GM19455 (cell line): ENCODE measurements around the gene TBC1D22A.

Experiments used
- ATAC-seq: cut with Tn5 transposase; IDR thresholded peaks from one replicate; pipeline ENCODE4 v1.9.1; 2021; ENCODE audit not compliant: unreplicated experiment

TBC1D22A gene

DNA sequence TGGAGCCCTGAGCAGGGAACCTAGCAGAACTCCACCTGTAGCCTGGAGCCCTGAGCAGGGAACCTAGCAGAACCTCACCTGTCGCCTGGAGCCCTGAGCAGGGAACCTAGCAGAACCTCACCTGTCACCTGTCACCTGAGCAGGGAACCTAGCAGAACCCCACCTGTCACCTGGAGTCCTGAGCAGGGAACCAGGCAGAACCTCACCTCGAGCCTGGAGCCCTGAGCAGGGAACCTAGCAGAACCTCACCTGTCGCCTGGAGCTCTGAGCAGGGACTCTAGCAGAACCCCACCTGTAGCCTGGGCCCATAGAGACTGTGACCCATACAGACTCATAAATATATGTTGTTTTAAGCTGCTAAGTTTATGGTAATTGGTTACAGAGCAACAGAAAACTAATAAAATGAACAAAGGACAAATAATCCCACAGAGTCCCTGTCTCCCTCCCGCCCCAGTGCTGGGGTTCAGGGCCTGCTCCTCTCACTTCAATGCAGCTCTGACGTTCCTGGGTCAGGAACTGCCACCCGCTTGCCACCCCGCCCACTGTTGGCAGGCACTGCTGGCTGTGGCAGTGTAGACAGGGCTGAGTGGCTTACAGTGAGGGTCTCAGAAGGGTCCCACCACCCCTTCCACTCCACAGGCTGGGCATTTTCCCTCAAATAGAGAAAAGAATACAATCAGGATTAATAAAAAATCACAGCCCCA is 259.1 kb downstream of the TBC1D22A start:
- no peak for ATAC-seq

DNA sequence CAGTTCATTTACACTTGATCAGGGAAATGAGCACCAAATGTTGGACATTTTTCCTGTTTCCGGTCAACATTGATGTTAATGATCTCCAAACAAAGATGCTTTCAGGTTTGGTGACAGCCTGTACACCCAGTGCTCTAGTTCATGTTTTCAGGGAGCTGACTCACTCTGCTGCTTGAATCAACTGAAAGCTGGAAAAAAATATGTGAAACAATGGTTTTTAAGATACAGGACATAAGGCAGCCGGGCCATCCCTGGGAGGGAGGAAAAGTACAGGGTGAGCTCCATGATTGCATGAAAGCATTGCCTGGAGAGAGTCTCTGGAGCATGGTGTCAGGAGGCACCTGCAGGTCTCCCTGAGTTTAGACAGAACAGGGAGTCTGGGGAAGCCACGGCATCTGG is 259.6 kb downstream of the TBC1D22A start:
- ATAC-seq: no peak

DNA sequence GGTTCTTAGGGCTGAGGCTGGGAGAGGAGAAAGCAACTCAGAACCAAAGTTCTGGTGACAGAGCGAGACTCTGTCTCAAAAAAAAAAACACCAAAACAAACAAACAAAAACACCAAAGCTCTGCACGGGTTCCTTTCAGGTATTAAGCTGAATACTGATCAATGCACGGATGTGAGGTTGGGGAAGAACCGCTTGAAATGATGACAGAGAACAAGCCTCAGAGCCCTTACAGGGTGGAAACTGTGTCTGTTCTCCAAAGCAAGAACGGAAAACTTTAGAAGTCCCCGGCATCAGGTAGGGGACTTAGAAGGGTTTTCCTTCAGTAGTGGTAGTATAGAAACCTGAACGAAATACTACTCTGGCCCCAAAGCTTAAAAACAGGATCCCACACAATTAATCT is 260.0 kb downstream of the TBC1D22A start:
- no peak for ATAC-seq

- no peak for ATAC-seq
Measured at GRCh38 chr22:47023871-47024270, 261.4 kb downstream of the TBC1D22A start.

DNA sequence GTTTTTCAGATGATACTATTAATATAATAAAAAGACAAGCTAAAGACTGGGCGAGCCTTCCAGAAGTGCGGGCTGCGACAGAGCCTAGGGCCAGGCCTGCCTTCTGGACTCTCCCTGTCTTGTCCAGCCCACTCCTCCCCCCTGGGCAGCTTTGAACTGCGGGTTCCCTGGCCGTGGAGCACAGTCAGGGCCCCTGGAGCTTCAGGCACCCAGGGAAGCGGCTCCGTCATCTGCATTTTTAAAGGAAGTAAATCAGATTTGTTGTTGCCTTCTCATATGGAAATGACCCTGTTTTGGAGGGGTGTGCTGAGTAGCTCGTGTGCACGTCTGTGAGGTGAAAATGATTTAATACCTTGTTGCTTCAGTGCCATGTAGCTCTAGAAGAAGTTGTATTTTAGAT is 265.3 kb downstream of the TBC1D22A start:
- no peak for ATAC-seq

DNA sequence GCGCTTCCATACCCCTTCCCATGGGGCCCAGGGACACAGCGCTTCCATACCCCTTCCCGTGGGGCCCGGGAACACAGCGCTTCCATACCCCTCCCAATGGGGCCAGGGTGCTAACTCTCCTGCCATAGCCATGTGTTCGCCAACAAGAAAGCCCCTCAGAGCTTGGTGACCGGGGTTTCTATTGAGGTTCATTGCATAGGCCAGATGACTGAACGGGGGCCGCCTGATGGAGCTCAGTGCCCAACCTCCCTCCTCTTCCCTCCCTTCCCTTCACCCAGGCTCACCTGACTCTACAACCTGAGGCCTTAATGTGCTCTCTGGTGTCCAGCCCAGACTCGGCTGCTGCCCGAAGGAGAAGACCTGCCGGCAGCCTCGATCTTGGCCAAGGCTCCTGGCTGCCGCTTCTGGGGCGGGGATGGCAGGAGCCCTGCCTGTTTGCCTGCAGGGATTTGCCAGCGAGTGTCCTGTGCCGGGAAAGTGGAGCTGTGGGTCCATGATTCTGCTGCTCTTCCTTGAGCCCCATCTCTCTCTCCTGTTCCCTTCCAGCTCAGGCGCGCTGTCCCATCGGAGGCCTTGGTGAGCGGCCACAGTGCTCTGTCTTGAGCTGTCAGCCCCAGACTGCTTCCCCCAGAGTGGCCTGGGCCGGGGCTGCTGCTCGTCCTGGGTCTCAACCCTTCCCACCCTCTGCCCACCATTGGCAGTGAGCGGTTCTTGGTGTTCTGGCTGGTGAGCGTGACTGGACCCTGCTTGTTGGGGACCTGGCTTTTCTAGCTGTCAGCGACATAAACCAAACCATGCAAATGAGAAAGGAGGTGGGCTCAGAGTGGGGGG is 267.0 kb downstream of the TBC1D22A start:
- no peak for ATAC-seq

GRCh38 chr22:47030143-47030661 is 267.8 kb downstream of the TBC1D22A start:
- ATAC-seq: no peak

GRCh38 chr22:47030881-47031627 is 268.6 kb downstream of the TBC1D22A start:
- ATAC-seq: no peak

GRCh38 chr22:47031628-47031915 is 269.1 kb downstream of the TBC1D22A start:
- ATAC-seq: no peak

DNA sequence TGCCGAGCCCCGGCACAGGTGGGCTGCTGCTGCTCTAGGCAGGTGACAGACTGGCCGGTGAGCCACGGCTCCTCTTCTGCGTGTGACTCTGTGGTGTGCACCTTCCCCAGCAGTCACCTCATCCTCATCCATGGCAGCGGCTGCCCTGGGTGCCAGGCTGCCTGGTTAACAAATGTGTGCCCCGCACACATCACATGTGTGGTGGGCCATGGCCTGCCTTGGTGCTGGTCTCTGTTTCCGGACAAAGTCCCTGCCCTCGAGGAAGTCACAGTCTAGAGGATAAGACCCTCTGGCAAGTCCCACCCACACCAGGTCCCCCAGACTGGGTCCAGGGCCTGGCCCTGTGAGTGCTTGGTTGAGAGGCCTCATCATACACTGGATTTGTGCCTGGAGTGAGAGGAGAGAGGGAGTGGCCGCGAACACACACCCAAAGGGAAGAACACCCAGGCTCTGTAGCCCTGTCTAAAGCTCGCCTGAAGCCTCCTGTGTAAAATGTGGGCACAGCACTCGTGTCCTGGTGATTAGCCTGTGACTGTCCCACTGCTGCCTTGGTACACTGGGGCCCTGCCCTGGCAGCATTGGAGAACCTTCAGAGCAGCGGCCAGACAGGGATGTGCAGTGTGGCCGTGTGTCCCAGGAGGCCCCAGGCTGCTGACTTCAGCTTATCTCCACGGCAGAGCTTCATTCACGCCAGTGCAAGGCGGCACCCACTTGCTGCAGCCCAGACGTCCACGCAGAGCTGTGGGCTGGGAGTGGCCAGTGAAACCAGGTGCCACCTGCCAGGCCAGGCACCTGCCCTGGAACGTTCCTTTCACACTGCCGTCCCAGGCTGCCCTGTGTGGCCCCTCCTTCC is 269.9 kb downstream of the TBC1D22A start:
- no peak for ATAC-seq

- ATAC-seq: no peak
Measured at GRCh38 chr22:47032956-47033647, 270.7 kb downstream of the TBC1D22A start.

GRCh38 chr22:47033648-47034000 is 271.2 kb downstream of the TBC1D22A start:
- no peak for ATAC-seq

DNA sequence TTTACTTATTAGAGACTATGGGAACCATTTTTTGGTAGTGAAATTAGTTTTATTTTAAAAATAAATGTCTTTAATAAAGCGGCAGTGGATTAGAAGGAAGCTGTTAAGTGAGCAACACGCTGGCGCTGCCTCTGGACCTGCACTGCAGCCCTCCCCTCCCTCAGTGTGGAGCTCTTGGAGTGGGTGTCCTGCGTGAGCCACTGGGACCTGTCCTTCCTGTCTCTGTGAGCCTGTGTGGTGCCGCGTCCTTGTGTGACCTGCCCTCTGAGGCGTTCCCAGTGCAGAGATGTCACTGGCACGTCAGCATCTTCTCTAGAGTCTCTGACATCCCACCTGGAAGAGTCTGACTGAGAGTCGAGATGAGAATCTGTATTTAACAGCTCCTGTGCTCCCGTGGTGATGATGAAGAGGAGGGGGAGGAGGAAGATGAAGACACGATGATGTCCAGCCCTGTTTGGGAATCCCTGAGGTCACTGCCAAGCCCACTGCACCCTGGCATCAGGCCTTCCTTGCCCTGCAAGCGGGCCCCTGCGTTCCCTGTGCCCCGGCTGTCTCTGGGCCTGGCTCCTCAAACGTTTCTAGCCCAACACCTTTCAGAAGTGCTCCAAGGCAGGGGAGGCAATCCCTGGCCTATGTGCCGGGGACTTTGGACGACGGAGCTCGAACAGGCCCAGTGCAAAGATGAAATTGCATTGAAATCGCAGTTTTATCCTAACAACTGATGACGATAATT is 271.8 kb downstream of the TBC1D22A start:
- no peak for ATAC-seq

DNA sequence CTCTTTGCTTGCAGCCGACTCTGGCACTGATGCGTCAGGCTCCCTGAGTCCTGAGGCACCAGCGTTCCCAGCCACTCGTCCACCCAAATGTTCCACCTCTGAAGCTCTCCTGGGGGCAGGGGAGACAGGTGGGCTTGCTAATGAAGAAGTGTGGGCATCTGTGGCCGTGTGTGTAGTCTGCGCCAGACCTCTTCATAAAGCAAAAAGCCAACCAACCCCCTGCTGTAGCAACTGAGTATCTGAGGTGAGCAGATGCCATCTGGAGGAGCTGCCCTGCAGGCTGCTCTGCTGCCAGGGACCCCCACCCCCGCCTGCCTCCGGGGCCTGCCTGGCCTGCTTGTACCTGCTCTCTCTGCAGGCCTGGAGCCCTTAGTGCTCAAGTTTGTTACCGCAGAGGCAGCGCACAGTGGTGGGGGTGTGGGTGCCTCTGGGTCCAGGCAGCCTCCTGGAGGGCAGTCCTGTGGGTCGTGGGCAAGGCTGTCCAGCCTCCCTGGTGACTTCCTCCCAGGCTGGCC is 272.5 kb downstream of the TBC1D22A start:
- no peak for ATAC-seq

DNA sequence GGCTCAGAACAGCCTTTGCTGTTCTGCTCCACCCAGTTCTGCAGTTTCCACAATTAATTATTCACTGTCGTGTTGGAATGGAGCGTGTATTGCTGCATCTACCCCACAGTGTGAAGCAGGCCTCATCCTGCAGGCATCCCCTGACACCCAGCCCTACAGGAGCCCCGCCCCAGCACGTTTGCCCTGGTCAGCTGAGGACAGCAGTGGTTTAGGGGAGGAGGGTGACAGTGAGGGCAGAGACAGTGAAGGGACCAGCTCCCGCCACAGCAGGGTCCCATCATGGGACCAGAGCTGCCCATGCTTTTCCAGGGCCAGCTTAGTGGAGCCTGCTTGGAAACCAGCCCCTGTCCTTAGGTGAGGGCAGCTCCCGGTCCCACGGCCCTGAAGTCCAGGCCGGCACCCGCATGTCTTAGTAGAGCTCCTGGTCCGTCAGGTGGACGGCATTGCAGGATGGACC is 273.0 kb downstream of the TBC1D22A start:
- ATAC-seq: no peak

DNA sequence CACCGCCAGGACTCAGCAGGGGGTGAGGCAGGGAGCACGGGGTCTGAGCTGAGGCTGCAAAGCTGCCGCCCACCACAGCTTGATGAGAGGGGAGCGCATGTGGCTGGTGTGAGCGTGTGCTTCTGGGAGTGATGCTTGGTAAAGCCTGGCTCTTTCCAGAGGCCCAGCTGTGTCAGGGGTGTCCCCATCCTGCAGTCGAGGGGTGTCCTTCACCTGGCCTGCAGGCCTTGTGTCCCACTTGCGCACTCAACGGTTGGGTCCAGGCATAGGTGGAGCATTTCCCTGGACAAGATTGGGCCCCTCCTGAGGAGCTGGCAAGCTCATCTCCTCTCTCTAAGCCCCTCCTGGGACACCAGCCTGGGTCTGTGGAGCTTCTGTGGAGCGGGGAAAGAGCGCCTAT is 273.9 kb downstream of the TBC1D22A start:
- no peak for ATAC-seq

GRCh38 chr22:47036936-47037485 is 274.6 kb downstream of the TBC1D22A start:
- ATAC-seq: no peak

DNA sequence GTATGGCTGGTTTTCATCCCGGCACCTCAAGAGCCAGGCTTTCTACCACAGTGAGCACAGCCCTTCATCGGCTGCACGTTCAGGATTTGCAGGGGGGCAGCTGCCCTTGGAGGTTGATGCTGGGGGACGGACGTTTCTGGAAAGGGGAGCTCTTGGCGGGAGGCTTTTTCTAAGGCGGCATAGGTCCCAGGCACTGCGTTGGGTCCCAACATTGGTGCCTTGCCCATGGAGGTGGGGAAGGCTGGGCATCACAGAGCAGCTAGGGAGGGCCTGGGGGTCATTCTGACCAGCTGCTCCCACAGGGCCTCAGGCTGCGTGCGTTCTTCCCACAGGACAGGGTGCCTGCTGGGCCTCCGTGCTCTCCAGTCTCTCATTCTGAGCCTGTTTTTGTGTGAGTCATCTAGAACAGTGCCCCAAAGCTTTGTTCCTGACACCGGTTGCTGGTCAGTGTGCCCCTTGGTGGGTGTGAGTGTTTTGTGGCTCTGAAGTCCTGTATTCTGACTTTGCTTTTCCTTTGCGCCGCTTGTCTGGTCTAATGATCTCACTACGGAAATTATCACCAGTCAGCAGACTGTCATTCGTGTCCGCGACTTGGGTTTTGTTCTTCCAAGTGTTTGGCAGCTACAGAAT is 275.9 kb downstream of the TBC1D22A start:
- no peak for ATAC-seq

GRCh38 chr22:47039356-47039755 is 276.9 kb downstream of the TBC1D22A start:
- no peak for ATAC-seq
